Measurements from ENCODE around the gene NUCB2. TPM values are rescaled to one million over a fixed set of nuclear protein-coding genes. Genes with fewer than 3 reads are reported as not detected.

Gene NUCB2
- total RNA-seq, 1 experiment from 2014 or later, result 58.6 TPM

DNA sequence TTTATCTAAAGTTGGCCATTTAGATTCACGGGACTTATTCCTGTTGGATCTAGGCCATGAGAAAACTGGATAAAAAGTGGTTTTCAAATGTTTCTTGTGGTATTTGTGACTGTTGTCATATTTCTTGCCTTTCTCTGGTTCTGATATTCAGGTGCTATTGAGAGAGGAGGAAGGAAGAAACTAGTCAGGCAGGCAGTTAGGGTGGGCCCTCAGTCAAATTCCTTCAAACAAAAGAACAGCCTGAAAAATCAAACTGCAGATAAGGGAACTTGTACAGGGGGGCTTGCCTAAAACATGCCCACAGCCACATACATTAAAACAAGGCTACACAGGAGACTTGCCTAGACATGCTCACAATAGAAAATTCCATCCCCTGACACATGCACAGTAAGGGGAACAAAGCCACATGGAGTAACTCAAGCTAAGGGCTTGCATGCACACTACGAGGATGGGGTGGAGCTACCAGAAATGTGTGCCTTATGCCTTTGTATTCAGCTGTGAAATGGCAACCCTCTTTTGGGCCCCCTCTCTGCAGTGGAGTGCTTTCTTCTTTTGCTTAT is 93.2 kb downstream of the NUCB2 start:
- no peak for TF ChIP-seq CTCF (IDR thresholded peaks at IDR 0.05; ENCODE audit: unreplicated experiment)
- CTCF ChIA-PET, result no interaction called here
- H3K36me3 Mint-ChIP-seq (ENCODE audit: insufficient read depth, unreplicated experiment), result no peaks in the 10 kb centered on the region

DNA sequence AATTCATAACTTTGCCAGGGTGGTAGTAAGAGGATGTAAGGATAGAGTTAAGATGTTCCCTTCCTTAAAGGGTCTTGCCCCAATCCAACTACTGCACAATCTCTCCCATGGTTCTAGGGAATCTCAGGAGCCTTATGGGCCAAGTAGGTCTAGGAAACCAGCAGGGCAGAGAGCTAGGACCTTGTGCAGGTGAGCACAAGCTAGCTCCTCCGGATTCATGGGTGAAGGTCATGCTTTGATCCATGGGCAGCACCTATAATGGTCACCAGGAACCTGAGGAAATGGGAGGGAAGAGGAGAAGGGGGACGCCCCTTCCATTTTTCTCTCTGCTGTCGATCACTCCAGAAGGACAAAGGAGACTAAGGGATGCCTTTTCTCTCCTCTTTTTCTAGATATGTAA is 95.1 kb downstream of the NUCB2 start:
- CTCF ChIA-PET, result no interaction called here
- intact Hi-C loops (cut with micrococcal nuclease; ENCODE audit: unreplicated experiment), result no loop called here
- Mint-ChIP-seq H3K27me3 (ENCODE audit: unreplicated experiment) (no peaks in the 10 kb centered on the region), H3K4me3 (ENCODE audit: low read depth, unreplicated experiment) (no peak overlapping the region), H3K4me1 (ENCODE audit: low read depth, unreplicated experiment) (no peaks in the 10 kb centered on the region), H3K27ac (ENCODE audit: unreplicated experiment) (no peak overlapping the region), H3K9me3 (ENCODE audit: low read depth, unreplicated experiment) (peaks cover 20% of the 10 kb centered on the region), H3K36me3 (ENCODE audit: insufficient read depth, unreplicated experiment) (no peaks in the 10 kb centered on the region)
- TF ChIP-seq CTCF (IDR thresholded peaks at IDR 0.05; ENCODE audit: unreplicated experiment), result no peak
- no TSS peak for BruUV-seq (replicated peaks)
- no peak for DNase-seq

More for the DNA sequence above, 93.2 kb downstream of the NUCB2 start:
- no peaks in the 10 kb centered on the region for H3K27me3 Mint-ChIP-seq (ENCODE audit: unreplicated experiment)
- no peaks in the 10 kb centered on the region for H3K4me1 Mint-ChIP-seq (ENCODE audit: low read depth, unreplicated experiment)
- BruUV-seq (replicated peaks), result no TSS peak
- no peak overlapping the region for H3K4me3 Mint-ChIP-seq (ENCODE audit: low read depth, unreplicated experiment)
- intact Hi-C loops (cut with micrococcal nuclease; ENCODE audit: unreplicated experiment), result no loop called here
- no peak overlapping the region for H3K27ac Mint-ChIP-seq (ENCODE audit: unreplicated experiment)
- no peak for DNase-seq
- H3K9me3 Mint-ChIP-seq (ENCODE audit: low read depth, unreplicated experiment), result peaks cover 20% of the 10 kb centered on the region

GRCh38 chr11:17375547-17375946 is 99.0 kb downstream of the NUCB2 start:
- no TSS peak for BruUV-seq (replicated peaks)
- no peak overlapping the region for H3K4me3 Mint-ChIP-seq (ENCODE audit: low read depth, unreplicated experiment)
- H3K36me3 Mint-ChIP-seq (ENCODE audit: insufficient read depth, unreplicated experiment), result no peaks in the 10 kb centered on the region
- no peak for DNase-seq
- H3K27ac Mint-ChIP-seq (ENCODE audit: unreplicated experiment), result no peak overlapping the region
- no peaks in the 10 kb centered on the region for H3K27me3 Mint-ChIP-seq (ENCODE audit: unreplicated experiment)
- TF ChIP-seq CTCF (IDR thresholded peaks at IDR 0.05; ENCODE audit: unreplicated experiment), result no peak
- CTCF ChIA-PET, result no interaction called here
- H3K9me3 Mint-ChIP-seq (ENCODE audit: low read depth, unreplicated experiment), result peaks cover 15% of the 10 kb centered on the region
- no peaks in the 10 kb centered on the region for H3K4me1 Mint-ChIP-seq (ENCODE audit: low read depth, unreplicated experiment)
- intact Hi-C loops (cut with micrococcal nuclease; ENCODE audit: unreplicated experiment), result no loop called here

DNA sequence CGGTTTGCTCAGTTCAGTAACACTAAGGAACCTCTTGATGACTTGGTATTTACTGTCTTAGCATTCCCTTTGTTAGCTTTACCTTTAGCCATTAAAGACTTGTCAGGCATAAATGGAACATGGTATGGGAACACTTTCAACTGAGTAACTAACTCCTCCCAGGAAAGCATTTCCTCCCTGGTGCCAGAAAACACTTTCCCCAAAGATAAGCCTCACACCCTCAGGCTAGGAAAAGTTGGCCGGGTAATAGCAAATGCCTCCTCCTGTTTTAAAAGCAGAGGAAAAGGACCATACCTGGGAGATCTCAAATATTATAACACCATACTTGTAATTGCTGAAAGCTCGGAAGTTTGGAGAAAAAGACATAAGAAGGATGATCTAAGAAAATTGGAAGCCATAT is 100.0 kb downstream of the NUCB2 start:
- DNase-seq, result no peak
- Mint-ChIP-seq H3K27ac (ENCODE audit: unreplicated experiment) (no peak overlapping the region), H3K27me3 (ENCODE audit: unreplicated experiment) (no peaks in the 10 kb centered on the region), H3K36me3 (ENCODE audit: insufficient read depth, unreplicated experiment) (no peaks in the 10 kb centered on the region), H3K4me1 (ENCODE audit: low read depth, unreplicated experiment) (no peaks in the 10 kb centered on the region), H3K9me3 (ENCODE audit: low read depth, unreplicated experiment) (peaks cover 9% of the 10 kb centered on the region), H3K4me3 (ENCODE audit: low read depth, unreplicated experiment) (no peak overlapping the region)
- CTCF ChIA-PET, result no interaction called here
- no TSS peak for BruUV-seq (replicated peaks)
- intact Hi-C loops (cut with micrococcal nuclease; ENCODE audit: unreplicated experiment), result no loop called here
- no peak for TF ChIP-seq CTCF (IDR thresholded peaks at IDR 0.05; ENCODE audit: unreplicated experiment)

Data from Calu3 (cell line).